ENCODE measurements around the gene SLC38A2.

SLC38A2 gene

DNA sequence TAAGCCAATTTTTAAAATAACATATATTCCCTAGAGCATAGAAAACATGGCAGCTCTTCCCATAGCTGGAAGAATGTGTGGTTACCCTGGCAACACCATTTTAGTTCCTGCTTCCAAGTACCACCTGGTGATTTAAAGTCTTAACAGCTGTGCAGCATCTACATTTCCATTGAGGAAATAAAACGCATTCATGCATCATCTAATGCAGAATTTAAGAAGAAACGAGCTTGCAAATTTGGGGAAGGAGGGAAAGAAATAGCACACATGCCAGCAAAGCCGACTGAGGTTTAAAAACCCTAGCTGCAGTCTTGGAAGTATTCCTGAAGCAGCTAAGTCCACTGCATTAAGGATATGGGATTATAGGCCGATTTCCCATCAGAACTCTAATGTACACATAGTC lies 22.8 kb upstream of the SLC38A2 start:
- DNase-seq (ENCODE audit: low read depth), result no peak

- DNase-seq (ENCODE audit: low read depth), result no peak
Measured at GRCh38 chr12:46391630-46392029, 19.1 kb upstream of the SLC38A2 start.

DNA sequence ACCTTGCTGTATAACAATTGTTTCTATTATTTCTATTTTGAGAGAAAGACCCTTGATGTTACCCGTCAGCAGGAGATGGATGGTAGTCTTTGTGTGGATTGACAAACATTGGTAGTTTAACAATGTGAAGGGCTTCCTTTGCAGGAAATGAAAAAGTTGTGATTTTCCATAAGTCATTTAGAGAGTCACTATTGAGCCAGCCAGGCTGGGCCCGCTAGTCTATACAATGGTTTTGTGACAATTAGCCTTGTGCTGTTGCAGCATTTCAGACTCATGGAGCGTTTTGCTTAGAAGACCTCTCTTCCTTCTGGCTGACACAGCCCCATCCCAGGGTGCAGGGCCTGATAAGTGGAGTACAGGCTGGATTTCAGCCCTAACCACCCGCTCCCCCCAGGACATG lies 18.3 kb upstream of the SLC38A2 start:
- DNase-seq (ENCODE audit: low read depth), result no peak

GRCh38 chr12:46390304-46390703 lies 17.7 kb upstream of the SLC38A2 start:
- no peak for DNase-seq (ENCODE audit: low read depth)

DNA sequence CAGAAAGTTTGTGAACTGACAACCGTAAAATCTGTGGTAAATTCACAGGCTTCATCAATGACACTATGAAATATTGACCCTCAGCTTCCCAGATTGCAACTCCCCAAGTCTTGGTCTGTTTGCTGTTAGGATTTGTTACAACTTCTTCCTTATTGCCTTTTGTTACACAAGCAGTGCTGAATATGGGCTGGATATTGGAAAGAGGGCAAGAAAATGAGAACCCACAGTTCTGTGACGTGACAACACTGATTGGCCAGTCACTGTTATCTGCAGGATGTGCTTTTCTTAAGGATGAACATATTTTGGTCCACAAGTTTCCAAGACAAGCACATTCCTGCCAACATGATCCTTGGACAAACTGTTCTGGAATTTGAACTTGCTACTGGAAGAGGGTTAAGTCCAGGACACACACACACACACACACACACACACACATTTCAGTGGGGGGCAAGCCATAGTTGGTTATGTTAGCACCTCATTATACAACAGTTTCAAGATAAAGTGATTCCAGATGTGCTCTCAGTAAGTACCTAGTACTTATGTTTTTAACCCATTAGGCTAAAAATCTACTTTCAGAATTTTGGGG lies 16.6 kb upstream of the SLC38A2 start:
- DNase-seq (ENCODE audit: low read depth), result no peak

GRCh38 chr12:46388427-46389021 lies 16.0 kb upstream of the SLC38A2 start:
- no peak for DNase-seq (ENCODE audit: low read depth)

- DNase-seq (ENCODE audit: low read depth), result no peak
Measured at GRCh38 chr12:46387670-46388069, 15.1 kb upstream of the SLC38A2 start.

- no peak for DNase-seq (ENCODE audit: low read depth)
Measured at GRCh38 chr12:46386877-46387629, 14.5 kb upstream of the SLC38A2 start.

DNA sequence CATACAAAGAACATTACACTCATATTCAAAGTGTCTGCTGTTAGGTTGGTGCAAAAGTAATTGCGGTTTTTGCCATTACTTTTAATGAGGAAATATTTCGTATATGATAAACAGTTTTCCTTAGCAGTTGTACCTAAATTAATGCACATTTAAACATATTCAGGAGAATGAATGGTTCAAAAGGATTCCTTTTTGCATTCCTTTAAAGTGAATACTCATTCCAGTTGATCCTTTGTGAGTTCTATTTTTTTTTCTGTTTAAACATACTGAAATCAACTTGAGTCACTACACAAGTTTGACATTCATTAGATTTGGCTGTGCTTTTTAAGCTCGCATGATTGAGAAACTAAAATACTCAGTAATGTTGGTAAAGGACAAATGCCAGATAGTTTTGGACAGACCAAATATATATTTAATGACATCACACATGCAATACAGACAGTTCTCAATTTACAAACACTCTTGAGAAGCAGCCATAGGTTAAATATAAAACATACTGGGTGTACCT lies 13.8 kb upstream of the SLC38A2 start:
- no peak for DNase-seq (ENCODE audit: low read depth)

GRCh38 chr12:46385438-46385837 lies 12.9 kb upstream of the SLC38A2 start:
- DNase-seq (ENCODE audit: low read depth), result no peak

GRCh38 chr12:46384451-46385309 lies 12.1 kb upstream of the SLC38A2 start:
- no peak for DNase-seq (ENCODE audit: low read depth)

- peak; percentile 38 for DNase-seq (ENCODE audit: low read depth)
Measured at GRCh38 chr12:46383654-46384450, 11.3 kb upstream of the SLC38A2 start.

DNA sequence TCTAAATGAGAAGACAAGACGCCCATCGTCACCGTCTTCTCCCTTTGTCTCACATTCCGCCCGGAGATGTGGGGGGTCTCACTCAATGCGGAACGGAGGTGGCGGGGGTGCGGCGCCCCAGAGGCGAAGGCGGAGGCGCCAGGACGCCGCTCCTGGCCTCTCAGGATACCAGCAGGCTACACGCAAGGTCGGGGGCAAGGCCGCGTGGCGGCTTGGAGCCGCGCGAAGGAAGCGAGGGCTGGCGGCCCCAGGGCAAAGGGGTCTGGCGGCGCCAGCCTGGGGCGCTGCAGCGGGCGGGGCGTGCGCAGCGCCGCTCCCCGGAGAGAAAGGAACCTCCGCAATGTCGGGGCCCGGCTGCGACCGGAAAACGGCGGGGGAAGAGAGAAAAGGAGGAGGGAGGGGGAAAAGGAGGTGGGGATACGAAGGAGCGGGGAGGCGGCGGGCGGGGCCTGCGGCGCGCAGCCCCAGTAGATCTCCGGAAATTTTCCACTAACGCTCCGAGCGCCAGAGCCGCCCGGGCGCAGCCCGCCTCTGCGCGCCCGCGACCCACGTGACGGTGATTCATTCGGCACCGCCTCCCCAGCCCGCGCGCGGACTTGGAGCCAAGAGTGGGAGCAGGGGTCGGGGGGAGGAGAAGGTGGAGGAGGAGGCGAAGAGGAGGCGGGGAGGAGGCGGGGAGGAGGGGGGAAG lies 10.5 kb upstream of the SLC38A2 start:
- DNase-seq (ENCODE audit: low read depth), result peak; percentile 82

- DNase-seq (ENCODE audit: low read depth), result no peak
Measured at GRCh38 chr12:46382408-46382963, 9.9 kb upstream of the SLC38A2 start.

- DNase-seq (ENCODE audit: low read depth), result no peak
Measured at GRCh38 chr12:46380881-46381280, 8.3 kb upstream of the SLC38A2 start.

DNA sequence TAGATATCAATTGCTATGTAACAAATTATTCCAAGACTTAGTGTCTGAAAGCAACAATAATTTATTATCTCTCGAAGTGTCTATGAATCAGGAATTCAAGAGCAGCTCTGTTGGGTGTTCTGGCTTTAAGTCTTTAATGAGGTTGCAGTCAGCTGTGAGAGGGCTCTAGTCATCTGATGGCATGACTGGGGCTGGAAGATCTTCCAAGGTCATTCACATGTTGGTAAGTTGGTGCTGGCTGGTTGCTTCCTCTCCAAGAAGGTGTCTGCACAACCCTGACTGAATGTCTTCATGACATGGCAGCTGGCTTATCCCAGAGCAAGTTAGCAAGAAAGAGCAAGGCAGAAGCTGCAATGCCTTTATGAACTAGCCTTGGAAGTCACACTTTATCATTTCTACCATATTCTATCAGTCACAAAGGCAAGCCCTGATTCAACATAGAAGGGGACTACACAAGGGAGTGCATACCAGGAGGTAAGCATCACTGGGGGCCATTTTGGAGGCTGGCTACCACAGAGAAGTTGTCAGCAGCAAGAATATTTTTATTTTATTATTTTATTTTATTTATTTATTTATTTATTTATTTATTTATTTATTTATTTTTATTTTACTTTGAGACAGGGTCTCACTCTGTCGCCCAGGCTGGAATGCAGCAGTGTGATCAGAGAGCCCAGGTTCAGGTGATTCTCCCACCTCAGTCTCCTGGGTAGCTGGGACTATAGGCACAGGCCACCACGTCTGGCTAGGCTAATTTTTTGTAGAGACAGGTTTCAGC lies 7.6 kb upstream of the SLC38A2 start:
- DNase-seq (ENCODE audit: low read depth), result no peak

- DNase-seq (ENCODE audit: low read depth), result no peak
Measured at GRCh38 chr12:46379352-46379751, 6.8 kb upstream of the SLC38A2 start.

DNA sequence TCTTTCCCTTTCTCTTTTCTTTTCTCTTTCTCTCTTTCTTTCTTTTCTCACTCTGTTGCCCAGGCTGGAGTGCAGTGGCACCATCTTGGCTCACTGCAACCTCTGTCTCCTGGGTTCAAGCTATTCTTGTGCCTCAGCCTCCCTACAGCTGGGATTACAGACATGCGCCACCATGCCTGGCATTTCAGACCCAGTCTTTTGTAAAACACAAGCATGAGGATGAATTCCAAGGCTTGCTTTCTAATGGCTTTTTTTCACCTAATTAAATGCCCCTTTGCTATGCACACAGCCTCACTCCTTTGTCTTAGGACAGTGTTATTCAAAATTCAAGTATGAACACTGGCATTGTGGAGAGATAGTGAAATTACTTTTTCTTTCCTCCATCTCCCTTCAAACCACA lies 6.0 kb upstream of the SLC38A2 start:
- DNase-seq (ENCODE audit: low read depth), result no peak

GRCh38 chr12:46377678-46378077 lies 5.1 kb upstream of the SLC38A2 start:
- no peak for DNase-seq (ENCODE audit: low read depth)

DNA sequence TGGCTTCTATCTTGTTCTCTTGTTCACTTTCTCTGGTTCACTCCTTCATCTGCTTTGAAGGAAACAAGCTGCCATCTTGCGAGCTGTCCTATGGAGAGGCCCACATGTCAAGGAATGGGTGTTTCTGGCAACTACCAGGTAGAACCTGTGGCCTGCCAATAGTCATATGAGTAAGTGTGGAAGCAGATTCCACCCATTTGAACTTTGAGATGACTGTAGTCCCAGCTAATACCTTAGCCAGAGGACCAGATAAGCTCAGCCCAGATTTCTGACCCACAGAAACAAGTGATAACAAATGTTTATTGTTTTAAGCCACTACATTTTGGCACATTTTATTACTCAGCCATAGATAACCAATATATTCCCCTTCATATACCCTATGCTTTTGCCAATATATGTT lies 4.0 kb upstream of the SLC38A2 start:
- no peak for DNase-seq (ENCODE audit: low read depth)
